H9 (cell line): Measurements from ENCODE around the gene ASPHD1. TPM values are rescaled to one million over a fixed set of nuclear protein-coding genes. Genes with fewer than 3 reads are reported as not detected.

Experiments used
- DNase-seq: peaks from one replicate; pipeline ENCODE4 v3.0.0-alpha.2; 2017
- H2AFZ ChIP-seq: one replicate; pipeline ENCODE4 v1.6.1; 2013; ENCODE audit warnings: mild to moderate bottlenecking, low read length, control low read depth, moderate library complexity
- H2AK5ac ChIP-seq: 2 replicates; pipeline ENCODE4 v1.6.1; 2013; ENCODE audit warnings: low read length, control low read depth, mixed read lengths; ENCODE audit not compliant: insufficient read length
- H2BK120ac ChIP-seq: one replicate; pipeline ENCODE4 v1.6.1; 2013; ENCODE audit warnings: low read depth, mild to moderate bottlenecking, low read length, control low read depth, inconsistent platforms; ENCODE audit not compliant: poor library complexity, severe bottlenecking
- H2BK12ac ChIP-seq: 2 replicates; pipeline ENCODE4 v1.6.1; 2013; ENCODE audit warnings: low read length, control low read depth, mixed read lengths, low read depth; ENCODE audit not compliant: insufficient read length
- H2BK15ac ChIP-seq: 2 replicates; pipeline ENCODE4 v1.6.1; 2013; ENCODE audit warnings: low read depth, low read length, control low read depth
- H2BK20ac ChIP-seq: one replicate; pipeline ENCODE4 v1.6.1; 2013; ENCODE audit warnings: low read depth, mild to moderate bottlenecking, low read length, control low read depth, inconsistent platforms; ENCODE audit not compliant: poor library complexity, severe bottlenecking
- H2BK5ac ChIP-seq: 2 replicates; pipeline ENCODE4 v1.6.1; 2013; ENCODE audit warnings: low read length, control low read depth, mixed read lengths; ENCODE audit not compliant: insufficient read length
- H3K14ac ChIP-seq: 2 replicates; pipeline ENCODE4 v1.6.1; 2013; ENCODE audit warnings: low read length, control low read depth; ENCODE audit not compliant: insufficient read depth
- H3K18ac ChIP-seq: 2 replicates; pipeline ENCODE4 v1.6.1; 2013; ENCODE audit warnings: low read depth, mild to moderate bottlenecking, mixed read lengths, low read length, control low read depth; ENCODE audit not compliant: insufficient read length
- H3K23ac ChIP-seq: 2 replicates; pipeline ENCODE4 v1.6.1; 2013; ENCODE audit warnings: low read length, control low read depth, mixed read lengths, low read depth; ENCODE audit not compliant: insufficient read length
- H3K23me2 ChIP-seq: 2 replicates; pipeline ENCODE4 v1.6.1; 2013; ENCODE audit warnings: low read depth, mild to moderate bottlenecking, mixed read lengths, low read length, control low read depth; ENCODE audit not compliant: insufficient read length, poor library complexity, severe bottlenecking
- H3K27ac ChIP-seq: 2 replicates; pipeline ENCODE4 v1.5.1; 2013; ENCODE audit warnings: low read length, control low read depth, mixed read lengths, low read depth; ENCODE audit not compliant: insufficient read length
- H3K27me3 ChIP-seq: 2 replicates; pipeline ENCODE4 v1.6.1; 2013; ENCODE audit warnings: low read length, control low read depth, inconsistent platforms; ENCODE audit not compliant: insufficient read depth
- H3K4ac ChIP-seq: 2 replicates; pipeline ENCODE4 v1.6.1; 2013; ENCODE audit warnings: low read depth, mild to moderate bottlenecking, control low read depth, inconsistent platforms, low read length, moderate library complexity
- H3K4me1 ChIP-seq: 2 replicates; pipeline ENCODE4 v1.6.1; 2013; ENCODE audit warnings: low read length, control low read depth, inconsistent platforms; ENCODE audit not compliant: insufficient read depth
- H3K4me2 ChIP-seq: 2 replicates; pipeline ENCODE4 v1.6.1; 2013; ENCODE audit warnings: low read length, control low read depth, mixed read lengths; ENCODE audit not compliant: insufficient read length, insufficient read depth
- H3K56ac ChIP-seq: 2 replicates; pipeline ENCODE4 v1.6.1; 2013; ENCODE audit warnings: low read depth, mild to moderate bottlenecking, mixed read lengths, low read length, control low read depth; ENCODE audit not compliant: insufficient read length
- H3K79me1 ChIP-seq: 2 replicates; pipeline ENCODE4 v1.6.1; 2013; ENCODE audit warnings: low read depth, mild to moderate bottlenecking, moderate library complexity, low read length, control low read depth, inconsistent platforms; ENCODE audit not compliant: insufficient read depth, poor library complexity, severe bottlenecking
- H3K79me2 ChIP-seq: 2 replicates; pipeline ENCODE4 v1.6.1; 2013; ENCODE audit warnings: low read length, control low read depth, inconsistent platforms; ENCODE audit not compliant: insufficient read depth
- H3K9ac ChIP-seq: 2 replicates; pipeline ENCODE4 v1.6.1; 2013; ENCODE audit warnings: low read length, control low read depth, mixed read lengths; ENCODE audit not compliant: insufficient read length; ENCODE audit errors: extremely low read depth
- H3K9me3 ChIP-seq: one replicate; pipeline ENCODE4 v1.6.1; 2013; ENCODE audit warnings: low read depth, low read length, inconsistent platforms; ENCODE audit not compliant: control insufficient read depth
- H3T11ph ChIP-seq: one replicate; pipeline ENCODE4 v1.6.1; 2013; ENCODE audit warnings: mild to moderate bottlenecking, low read length, control low read depth, inconsistent platforms
- H4K20me1 ChIP-seq: one replicate; pipeline ENCODE4 v1.6.1; 2013; ENCODE audit not compliant: control insufficient read depth, insufficient read length, insufficient read depth
- H4K5ac ChIP-seq: 2 replicates; pipeline ENCODE4 v1.6.1; 2013; ENCODE audit warnings: low read depth, mild to moderate bottlenecking, mixed read lengths, low read length, control low read depth; ENCODE audit not compliant: insufficient read length
- H4K8ac ChIP-seq: replicated peaks from 2 replicates; pipeline ENCODE4 v1.6.1; 2013; ENCODE audit warnings: low read length, control low read depth, mixed read lengths, low read depth; ENCODE audit not compliant: insufficient read length
- H4K91ac ChIP-seq: 2 replicates; pipeline ENCODE4 v1.6.1; 2013; ENCODE audit warnings: low read depth, mild to moderate bottlenecking, moderate library complexity, mixed read lengths, low read length, control low read depth; ENCODE audit not compliant: insufficient read length
- H3K27ac Mint-ChIP-seq, 3 experiments: 2 replicates in 2 of 3; 3 replicates in 1 of 3; pipeline ENCODE4 v1.8.0; 2020 to 2021; ENCODE audit warnings: mixed read lengths in 3 of 3, mild to moderate bottlenecking in 1 of 3, moderate library complexity in 1 of 3
- H3K27me3 Mint-ChIP-seq: 2 replicates; pipeline ENCODE4 v1.8.0; 2021; ENCODE audit warnings: low read depth, mild to moderate bottlenecking, moderate library complexity, mixed read lengths
- H3K36me3 Mint-ChIP-seq, 3 experiments: 2 replicates in 2 of 3; 3 replicates in 1 of 3; pipeline ENCODE4 v1.8.0; 2020 to 2021; ENCODE audit warnings: low read depth in 3 of 3, mixed read lengths in 3 of 3; ENCODE audit not compliant: insufficient read depth in 1 of 3
- H3K4me1 Mint-ChIP-seq, 2 experiments: 2 replicates each; pipeline ENCODE4 v1.8.0; 2020; ENCODE audit warnings: mixed read lengths in 2 of 2
- H3K4me3 Mint-ChIP-seq, 2 experiments: 2 replicates in 1 of 2; 3 replicates in 1 of 2; pipeline ENCODE4 v1.8.0; 2020 to 2021; ENCODE audit warnings: mild to moderate bottlenecking in 2 of 2, mixed read lengths in 2 of 2, moderate library complexity in 1 of 2
- H3K9me3 Mint-ChIP-seq, 2 experiments: 2 replicates in 1 of 2; 3 replicates in 1 of 2; pipeline ENCODE4 v1.8.0; 2020; ENCODE audit warnings: mild to moderate bottlenecking in 2 of 2, mixed read lengths in 2 of 2, moderate library complexity in 1 of 2
- WGBS: extraction: QIAGEN DNeasy Blood & Tissue Kit; methylation state at CpG from one replicate; pipeline ENCODE4 v1.1.7; 2013; ENCODE audit warnings: missing lambda C conversion rate, low lambda C conversion rate, mixed read lengths; ENCODE audit not compliant: insufficient read length; ENCODE audit errors: extremely low coverage; 5-methylcytosine and 5-hydroxymethylcytosine counted together
- total RNA-seq: library from RNA; stranded (reverse); gene quantifications from 2 replicates; pipeline ENCODE4 v1.2.1, GENCODE V29; 2021
- TF ChIP-seq, protein P1 (sequence below): fragments of 200-600 bp; sonication (generic); conservative IDR thresholded peaks from 3 replicates; pipeline ENCODE4 v1.8.0; 2021; ENCODE audit warnings: antibody characterized with exemption, mild to moderate bottlenecking

The ASPHD1 gene
- total RNA-seq, 1 experiment from 2014 or later: 16.7 TPM

DNA sequence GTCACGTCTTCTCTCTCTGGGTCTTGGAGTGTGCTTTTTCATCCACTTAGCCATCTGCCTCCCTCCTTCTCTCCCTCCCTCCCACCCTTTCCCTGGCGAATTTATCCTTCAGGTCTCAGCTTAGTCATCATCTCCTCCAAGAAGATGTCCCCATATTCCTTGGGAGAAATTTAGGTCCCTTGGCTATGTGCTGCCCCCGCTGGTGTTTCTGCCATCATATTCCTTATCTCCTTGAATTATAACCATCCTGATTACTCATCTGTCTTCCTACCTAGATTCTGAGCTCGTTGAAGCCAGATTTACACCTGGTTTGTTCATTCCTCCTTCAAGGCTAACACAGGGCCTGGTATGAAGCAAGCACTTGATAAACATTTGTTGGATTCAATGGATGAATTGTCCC, 5.9 kb upstream of the ASPHD1 start:
- H3K36me3 Mint-ChIP-seq: peaks cover 9 to 34% (median 23%) of the 10 kb centered on the region in 3 experiments; a peak in 6 of 7 replicates
- H2BK5ac ChIP-seq: no peak overlapping the region
- no peaks in the 10 kb centered on the region for H3K27me3 ChIP-seq
- no peak for DNase-seq
- no peak overlapping the region for H3K27ac Mint-ChIP-seq
- H3K9me3 Mint-ChIP-seq: no peaks in the 10 kb centered on the region; a peak in 1 of 5 replicates
- no peaks in the 10 kb centered on the region for H3K27me3 Mint-ChIP-seq
- H2BK15ac ChIP-seq: no peak overlapping the region
- no peak overlapping the region for H2AFZ ChIP-seq
- H3K27ac ChIP-seq: no peak overlapping the region
- no peak overlapping the region for H3K4me3 Mint-ChIP-seq
- no peak overlapping the region for H2AK5ac ChIP-seq
- H2BK12ac ChIP-seq: no peak overlapping the region
- TF ChIP-seq, protein P1, sequence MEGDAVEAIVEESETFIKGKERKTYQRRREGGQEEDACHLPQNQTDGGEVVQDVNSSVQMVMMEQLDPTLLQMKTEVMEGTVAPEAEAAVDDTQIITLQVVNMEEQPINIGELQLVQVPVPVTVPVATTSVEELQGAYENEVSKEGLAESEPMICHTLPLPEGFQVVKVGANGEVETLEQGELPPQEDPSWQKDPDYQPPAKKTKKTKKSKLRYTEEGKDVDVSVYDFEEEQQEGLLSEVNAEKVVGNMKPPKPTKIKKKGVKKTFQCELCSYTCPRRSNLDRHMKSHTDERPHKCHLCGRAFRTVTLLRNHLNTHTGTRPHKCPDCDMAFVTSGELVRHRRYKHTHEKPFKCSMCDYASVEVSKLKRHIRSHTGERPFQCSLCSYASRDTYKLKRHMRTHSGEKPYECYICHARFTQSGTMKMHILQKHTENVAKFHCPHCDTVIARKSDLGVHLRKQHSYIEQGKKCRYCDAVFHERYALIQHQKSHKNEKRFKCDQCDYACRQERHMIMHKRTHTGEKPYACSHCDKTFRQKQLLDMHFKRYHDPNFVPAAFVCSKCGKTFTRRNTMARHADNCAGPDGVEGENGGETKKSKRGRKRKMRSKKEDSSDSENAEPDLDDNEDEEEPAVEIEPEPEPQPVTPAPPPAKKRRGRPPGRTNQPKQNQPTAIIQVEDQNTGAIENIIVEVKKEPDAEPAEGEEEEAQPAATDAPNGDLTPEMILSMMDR: no peak
- peaks cover 9% of the 10 kb centered on the region for H3K23me2 ChIP-seq
- no peaks in the 10 kb centered on the region for H3K79me1 ChIP-seq
- H3K14ac ChIP-seq: no peak overlapping the region
- H3K4me1 Mint-ChIP-seq: peaks cover 19 to 20% of the 10 kb centered on the region in 2 experiments
- H4K8ac ChIP-seq: no peak overlapping the region
- H4K91ac ChIP-seq: no peak overlapping the region
- H2BK20ac ChIP-seq: no peak overlapping the region
- no peak overlapping the region for H3K18ac ChIP-seq
- H2BK120ac ChIP-seq: no peak overlapping the region
- no peak overlapping the region for H3K9ac ChIP-seq
- no peak overlapping the region for H3K56ac ChIP-seq
- H3K9me3 ChIP-seq: no peaks in the 10 kb centered on the region
- no peaks in the 10 kb centered on the region for H4K20me1 ChIP-seq
- H3K4ac ChIP-seq: no peak overlapping the region
- no peak overlapping the region for H3T11ph ChIP-seq
- H3K4me2 ChIP-seq: no peak overlapping the region
- H4K5ac ChIP-seq: no peak overlapping the region
- H3K79me2 ChIP-seq: no peaks in the 10 kb centered on the region
- WGBS: no CpG with 5 or more reads among the region's 4 CpGs
- no peaks in the 10 kb centered on the region; the same call in 1 of the 2 replicates for H3K4me1 ChIP-seq
- no peak overlapping the region for H3K23ac ChIP-seq
